Subcutaneous adipose tissue (tissue), 4 donors: ENCODE data around the gene MYT1. TPM values are rescaled to one million over a fixed set of nuclear protein-coding genes. Genes with fewer than 3 reads are reported as not detected.

Experiments used
- total RNA-seq, 4 donors: library from RNA; depleted of rRNA; stranded (reverse); fragments of >200 nt; gene quantifications; one replicate each; pipeline ENCODE4 v1.1.0, GENCODE V29; 2016
- TF ChIP-seq, protein P1 (sequence below): fragments of 450-650 bp; IDR thresholded peaks from one replicate; pipeline ENCODE4 v1.5.1; 2016; ENCODE audit warnings: low read depth, mild to moderate bottlenecking, control low read depth, antibody characterized with exemption, moderate library complexity

Gene MYT1
- total RNA-seq, 4 donors from 2014 or later = not detected

DNA sequence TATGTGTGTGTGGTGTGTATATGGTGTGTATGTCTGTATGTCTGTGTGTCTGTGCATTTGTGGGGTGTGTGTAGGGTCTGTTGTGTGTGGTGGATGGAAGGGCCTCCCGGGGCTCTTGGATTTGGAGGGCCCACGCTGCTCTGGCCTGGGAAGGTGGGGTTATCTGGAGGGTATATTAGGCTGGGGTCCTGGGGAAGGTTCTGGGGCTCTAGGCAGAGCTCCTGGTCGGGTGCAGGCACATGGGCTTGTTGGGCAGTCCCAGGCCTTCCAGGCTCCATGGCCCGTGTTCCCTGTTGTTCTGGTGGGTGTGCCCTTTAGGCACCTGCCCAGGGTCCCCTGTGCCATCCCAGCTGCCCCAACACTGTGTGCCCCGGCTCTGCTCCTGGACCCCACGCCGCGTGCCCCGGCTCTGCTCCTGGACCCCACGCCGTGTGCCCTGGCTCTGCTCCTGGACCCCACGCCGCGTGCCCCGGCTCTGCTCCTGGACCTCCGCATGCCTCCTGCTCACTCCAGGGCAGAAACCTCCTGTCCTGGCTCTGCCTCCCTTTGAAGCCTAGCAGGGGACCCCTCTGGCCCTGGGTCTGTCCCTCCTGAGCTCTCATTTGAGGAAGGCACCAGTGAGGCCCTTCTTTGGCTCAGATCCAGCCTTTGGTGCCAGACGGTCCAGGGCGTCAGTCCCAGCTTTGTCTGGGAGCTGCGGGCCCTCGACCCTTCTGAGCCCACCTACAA, 10.2 kb upstream of the MYT1 start:
- TF ChIP-seq, protein P1, sequence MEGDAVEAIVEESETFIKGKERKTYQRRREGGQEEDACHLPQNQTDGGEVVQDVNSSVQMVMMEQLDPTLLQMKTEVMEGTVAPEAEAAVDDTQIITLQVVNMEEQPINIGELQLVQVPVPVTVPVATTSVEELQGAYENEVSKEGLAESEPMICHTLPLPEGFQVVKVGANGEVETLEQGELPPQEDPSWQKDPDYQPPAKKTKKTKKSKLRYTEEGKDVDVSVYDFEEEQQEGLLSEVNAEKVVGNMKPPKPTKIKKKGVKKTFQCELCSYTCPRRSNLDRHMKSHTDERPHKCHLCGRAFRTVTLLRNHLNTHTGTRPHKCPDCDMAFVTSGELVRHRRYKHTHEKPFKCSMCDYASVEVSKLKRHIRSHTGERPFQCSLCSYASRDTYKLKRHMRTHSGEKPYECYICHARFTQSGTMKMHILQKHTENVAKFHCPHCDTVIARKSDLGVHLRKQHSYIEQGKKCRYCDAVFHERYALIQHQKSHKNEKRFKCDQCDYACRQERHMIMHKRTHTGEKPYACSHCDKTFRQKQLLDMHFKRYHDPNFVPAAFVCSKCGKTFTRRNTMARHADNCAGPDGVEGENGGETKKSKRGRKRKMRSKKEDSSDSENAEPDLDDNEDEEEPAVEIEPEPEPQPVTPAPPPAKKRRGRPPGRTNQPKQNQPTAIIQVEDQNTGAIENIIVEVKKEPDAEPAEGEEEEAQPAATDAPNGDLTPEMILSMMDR = no peak

DNA sequence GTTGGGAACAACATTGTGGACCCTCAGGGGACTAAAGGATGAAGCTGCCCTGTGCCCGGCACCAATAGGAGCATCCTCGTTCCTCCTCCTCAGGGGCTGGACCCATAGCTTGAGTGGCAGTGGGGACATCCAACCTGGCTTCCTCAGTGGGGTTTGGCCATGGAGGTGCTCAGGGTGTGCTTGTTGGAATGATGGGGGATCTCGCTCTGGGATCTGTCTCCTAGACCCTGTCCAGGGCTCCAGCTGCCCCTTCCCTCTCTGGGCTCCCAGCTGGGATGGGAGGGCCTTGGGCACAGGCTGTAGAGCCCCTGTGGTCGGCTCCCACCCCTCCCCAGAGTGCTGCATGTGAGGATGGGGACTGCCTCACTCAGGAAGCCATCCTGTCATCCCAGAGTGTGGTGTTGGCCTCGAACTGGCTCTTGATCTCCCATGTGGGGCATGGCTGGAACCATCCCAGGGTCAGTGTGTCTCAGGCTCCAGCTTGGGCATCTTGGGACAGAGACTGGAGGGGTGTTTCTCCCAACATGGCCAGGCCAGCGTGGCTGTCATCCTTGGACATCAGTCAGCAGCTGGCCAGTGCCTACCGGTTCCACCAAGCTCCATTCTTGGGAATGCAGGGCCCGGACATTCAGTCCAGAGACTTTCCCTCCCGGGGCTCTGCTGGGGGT, 9.5 kb upstream of the MYT1 start:
- TF ChIP-seq, protein P1 = no peak

DNA sequence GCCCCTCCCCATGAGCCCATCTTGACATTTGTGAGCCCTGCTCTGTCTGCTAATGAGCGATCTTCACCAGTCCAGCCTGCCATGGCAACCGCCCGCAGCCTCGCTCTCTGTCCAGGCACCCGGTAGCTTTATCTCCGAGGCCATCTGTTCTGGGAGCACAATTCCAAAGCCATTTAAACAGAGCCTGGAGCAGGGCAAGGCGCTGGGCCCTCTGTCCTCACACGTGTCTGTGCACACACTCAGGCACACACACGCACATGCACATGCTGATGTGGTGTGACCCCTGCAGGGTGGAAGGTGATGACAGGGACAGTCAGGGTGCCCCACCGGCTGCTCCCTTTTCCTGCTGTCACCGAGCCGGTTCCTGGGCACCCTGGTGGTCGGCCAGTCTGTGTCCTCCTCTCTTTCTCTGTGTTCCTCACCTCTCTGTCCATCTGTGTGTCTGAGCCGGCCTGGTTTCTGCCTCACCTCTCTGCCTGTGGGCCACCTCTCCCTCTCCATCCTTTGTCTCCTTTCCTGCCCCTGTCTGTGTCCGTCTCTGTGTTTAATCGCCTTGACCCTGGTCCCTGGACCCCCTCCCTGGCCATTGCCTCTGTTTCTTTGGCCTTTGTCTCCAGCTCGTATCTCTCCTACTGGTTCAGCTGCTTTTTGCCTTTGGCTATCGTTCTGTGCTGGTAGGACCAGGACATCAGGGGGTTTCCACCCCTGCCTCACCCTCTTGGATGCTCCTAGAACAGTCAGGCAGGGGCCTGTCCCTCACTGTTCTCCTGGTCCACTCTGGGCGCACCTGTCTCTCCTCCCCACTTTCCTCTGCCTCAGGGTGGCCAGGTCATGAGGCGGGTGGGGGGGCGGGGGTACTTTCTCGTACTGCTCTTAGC, 8.8 kb upstream of the MYT1 start:
- TF ChIP-seq, protein P1 = no peak

DNA sequence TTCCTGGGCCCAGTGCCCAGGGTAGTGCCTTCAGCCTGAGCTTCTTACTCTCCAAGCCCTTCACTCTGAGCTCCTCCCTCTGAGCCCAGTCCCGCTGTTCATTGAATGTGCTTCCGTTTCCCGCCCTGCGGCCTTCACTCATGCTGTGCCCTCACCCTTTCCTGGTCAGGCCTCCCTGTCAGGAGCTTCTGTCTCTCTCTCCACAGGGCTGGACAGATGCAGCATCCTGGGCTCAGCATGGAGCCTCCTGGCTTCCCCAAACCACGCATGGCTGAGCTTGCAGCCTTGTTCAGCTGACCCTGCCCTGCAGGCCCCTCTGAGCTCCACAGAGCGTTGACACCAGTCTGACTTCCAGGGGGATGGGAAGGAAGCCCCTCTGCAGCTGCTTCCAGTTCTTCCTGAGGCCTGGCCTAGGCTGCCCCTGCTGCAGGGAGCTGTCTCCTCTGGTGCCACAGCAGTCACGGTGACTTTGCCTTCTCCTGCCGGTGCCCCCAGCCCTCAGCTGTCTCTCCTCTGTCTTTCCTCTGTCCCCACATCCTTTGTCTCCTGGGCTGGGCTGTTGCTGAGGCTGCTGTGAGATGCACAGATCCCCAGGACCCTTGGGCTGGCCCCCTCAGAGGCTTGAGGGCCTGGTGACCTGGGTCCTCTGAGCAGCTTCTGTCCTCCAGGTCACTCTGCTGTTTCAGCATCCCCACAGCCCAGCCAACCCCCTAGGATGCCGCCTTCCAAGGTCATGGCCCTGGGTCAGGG, 7.9 kb upstream of the MYT1 start:
- TF ChIP-seq, protein P1 = no peak

DNA sequence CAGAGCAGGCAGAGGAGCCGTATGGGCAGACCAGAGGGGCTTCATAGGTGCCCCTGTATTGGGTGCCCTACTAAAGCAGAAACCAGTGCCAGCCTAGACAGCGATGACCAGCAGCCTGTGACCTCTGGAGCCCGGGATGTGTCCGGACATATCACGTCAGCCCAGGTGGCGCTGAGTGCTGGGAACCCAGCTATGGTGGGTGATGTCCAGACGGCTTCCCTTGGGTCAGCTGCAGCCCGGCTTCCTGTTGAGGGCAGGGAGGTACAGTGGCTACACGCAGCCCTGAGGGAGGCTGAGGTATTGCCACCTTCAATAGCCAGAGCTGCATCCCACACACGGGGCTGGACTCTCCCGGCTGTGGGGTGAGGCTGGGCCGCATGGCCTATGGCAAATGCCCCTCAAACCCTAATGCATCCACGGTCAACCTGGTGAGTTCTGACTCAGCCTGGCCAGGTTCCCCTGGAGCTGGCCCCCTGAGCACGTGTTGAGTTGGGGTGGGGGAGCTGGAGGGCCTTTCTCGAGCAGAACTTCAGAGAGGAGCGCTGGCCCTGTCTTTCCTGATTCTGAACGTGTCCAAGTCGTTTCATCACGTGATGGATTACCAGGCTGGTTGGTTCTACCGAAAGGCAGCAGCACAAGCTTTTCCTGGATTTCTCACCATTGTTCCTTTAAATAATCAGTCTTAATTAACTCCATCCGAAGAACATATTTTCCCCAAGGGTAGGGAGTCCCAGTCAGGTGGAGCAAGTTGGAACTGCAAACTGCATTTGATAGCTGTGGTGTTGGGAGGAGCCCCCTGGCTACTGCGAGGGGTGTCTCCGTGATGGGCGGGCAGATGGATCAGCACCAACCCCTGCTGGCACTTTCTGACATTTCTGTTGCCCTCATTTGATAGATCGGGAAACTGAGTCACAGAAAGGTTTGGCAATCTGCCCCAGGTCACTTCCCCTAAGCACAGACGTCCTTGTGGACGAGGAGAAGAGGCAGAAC, 7.1 kb upstream of the MYT1 start:
- TF ChIP-seq, protein P1 = no peak

DNA sequence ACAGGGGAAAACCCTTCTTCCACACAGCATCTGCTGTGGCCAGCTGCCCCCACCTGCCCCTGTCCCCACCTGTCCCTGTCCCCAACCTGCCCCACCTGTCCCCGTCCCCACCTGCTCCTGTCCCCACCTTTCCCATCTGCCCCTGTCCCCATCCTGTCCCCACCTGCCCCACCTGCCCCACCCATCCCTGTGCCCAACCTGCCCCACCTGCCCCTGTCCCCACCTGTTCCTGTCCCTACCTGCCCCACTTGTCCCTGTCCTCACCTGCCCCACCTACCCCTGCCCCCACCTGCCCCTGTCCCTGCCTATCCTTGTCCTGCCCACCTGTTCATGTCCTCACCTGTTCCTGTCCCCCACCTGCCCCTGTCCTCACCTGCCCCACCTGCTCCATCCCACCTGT, 6.4 kb upstream of the MYT1 start:
- TF ChIP-seq, protein P1 = no peak
